T-helper 2 cell treated with Interferon-gamma antibody and Interleukin-4, amounts not matched to agents 100 ng/mL and 5 ng/mL, for 36 hours (primary cell): ENCODE data around the gene CEBPB. TPM values are rescaled to one million over a fixed set of nuclear protein-coding genes. Genes with fewer than 3 reads are reported as not detected.

Experiments
- intact Hi-C: fragments of 100-400 bp; cut with micrococcal nuclease; formaldehyde crosslinking; loops from one replicate; pipeline ENCODE4 v1.15.1; 2023
- total RNA-seq: library from RNA; stranded (reverse); gene quantifications from 2 replicates; pipeline ENCODE4 v1.2.3, GENCODE V29; 2022

The CEBPB gene
- total RNA-seq, 1 donor from 2014 or later, result 19.5 TPM

GRCh38 chr20:50223039-50224005 is 32.7 kb downstream of the CEBPB start:
- intact Hi-C loops, result no loop called here

- intact Hi-C loops, result no loop called here
Observed at GRCh38 chr20:50224052-50224451, 33.4 kb downstream of the CEBPB start.

GRCh38 chr20:50224531-50225255 is 34.1 kb downstream of the CEBPB start:
- intact Hi-C loops, result no loop called here

- intact Hi-C loops, result no loop called here
Observed at GRCh38 chr20:50226093-50226974, 35.7 kb downstream of the CEBPB start.

- intact Hi-C loops, result no loop called here
Observed at GRCh38 chr20:50227506-50227905, 36.9 kb downstream of the CEBPB start.

- intact Hi-C loops, result no loop called here
Observed at GRCh38 chr20:50229156-50229607, 38.6 kb downstream of the CEBPB start.

GRCh38 chr20:50230184-50230583 is 39.6 kb downstream of the CEBPB start:
- intact Hi-C loops, result no loop called here

GRCh38 chr20:50230871-50231560 is 40.4 kb downstream of the CEBPB start:
- intact Hi-C loops, result no loop called here

- intact Hi-C loops, result no loop called here
Observed at GRCh38 chr20:50231854-50232253, 41.2 kb downstream of the CEBPB start.

GRCh38 chr20:50232651-50233324 is 42.2 kb downstream of the CEBPB start:
- intact Hi-C loops, result no loop called here

GRCh38 chr20:50233325-50234212 is 42.9 kb downstream of the CEBPB start:
- intact Hi-C loops, result no loop called here

- intact Hi-C loops, result no loop called here
Observed at GRCh38 chr20:50234288-50234687, 43.7 kb downstream of the CEBPB start.

GRCh38 chr20:50237349-50237748 is 46.7 kb downstream of the CEBPB start:
- intact Hi-C loops, result no loop called here

- intact Hi-C loops, result no loop called here
Observed at GRCh38 chr20:50238081-50238800, 47.6 kb downstream of the CEBPB start.

- intact Hi-C loops, result no loop called here
Observed at GRCh38 chr20:50240092-50240491, 49.5 kb downstream of the CEBPB start.

GRCh38 chr20:50242178-50242514 is 51.5 kb downstream of the CEBPB start:
- intact Hi-C loops, result no loop called here
